NCI-H1417 treated with DMSO at 0.1 percent for 48 hours (cell line): Measurements from ENCODE around the gene WDR62.

Experiments used
- DNase-seq: peaks from one replicate; lab custom pipeline; 2025; lab: John Stamatoyannopoulos, UW

WDR62 gene

GRCh38 chr19:36081894-36082293 is 27.2 kb downstream of the WDR62 start:
- DNase-seq = no peak

GRCh38 chr19:36082916-36083315 is 28.2 kb downstream of the WDR62 start:
- no peak for DNase-seq

GRCh38 chr19:36084231-36085009 is 29.7 kb downstream of the WDR62 start:
- DNase-seq = no peak

- DNase-seq = no peak
Observed at GRCh38 chr19:36086326-36086725, 31.6 kb downstream of the WDR62 start.

- DNase-seq = no peak
Observed at GRCh38 chr19:36089847-36090246, 35.1 kb downstream of the WDR62 start.

- no peak for DNase-seq
Observed at GRCh38 chr19:36090910-36091695, 36.4 kb downstream of the WDR62 start.

- DNase-seq = no peak
Observed at GRCh38 chr19:36092566-36092965, 37.9 kb downstream of the WDR62 start.

- DNase-seq = no peak
Observed at GRCh38 chr19:36093146-36093662, 38.5 kb downstream of the WDR62 start.

- DNase-seq = no peak
Observed at GRCh38 chr19:36093687-36094086, 39.0 kb downstream of the WDR62 start.

- DNase-seq = no peak
Observed at GRCh38 chr19:36097036-36097435, 42.3 kb downstream of the WDR62 start.

GRCh38 chr19:36099166-36099785 is 44.6 kb downstream of the WDR62 start:
- DNase-seq = no peak

GRCh38 chr19:36100476-36100875 is 45.8 kb downstream of the WDR62 start:
- no peak for DNase-seq

- DNase-seq = no peak
Observed at GRCh38 chr19:36101550-36102327, 47.0 kb downstream of the WDR62 start.

- no peak for DNase-seq
Observed at GRCh38 chr19:36103040-36103626, 48.4 kb downstream of the WDR62 start.

- no peak for DNase-seq
Observed at GRCh38 chr19:36103842-36104552, 49.3 kb downstream of the WDR62 start.

- DNase-seq = no peak
Observed at GRCh38 chr19:36106441-36106840, 51.7 kb downstream of the WDR62 start.

- DNase-seq = no peak
Observed at GRCh38 chr19:36106991-36107390, 52.3 kb downstream of the WDR62 start.

- DNase-seq = no peak
Observed at GRCh38 chr19:36108684-36109083, 54.0 kb downstream of the WDR62 start.

- DNase-seq = no peak
Observed at GRCh38 chr19:36110487-36111199, 55.9 kb downstream of the WDR62 start, which contains the start of gene OVOL3. TSS of gene OVOL3 (plus strand) at chr19:36111143. CDS start at chr19:36111203, 60 bp downstream.

GRCh38 chr19:36111200-36111539 is 56.5 kb downstream of the WDR62 start:
- DNase-seq = no peak
